WTC11 (cell line): ENCODE results near the gene PSEN1. TPM values are rescaled to one million over a fixed set of nuclear protein-coding genes. Genes with fewer than 3 reads are reported as not detected.

Experiments used
- ATAC-seq: fragments of 200-7000 bp; cut with Tn5 transposase; 2 replicates; pipeline ENCODE4 v1.10.0; 2021; ENCODE audit warnings: mild to moderate bottlenecking, moderate library complexity
- CTCF ChIA-PET: fragments of 300-600 bp; sonication (Branson Sonifier 250); formaldehyde crosslinking; loops from one replicate; lab custom pipeline; 2021; ENCODE audit warnings: antibody characterized with exemption; lab: Charles Lee
- POLR2A ChIA-PET: fragments of 350-600 bp; sonication (Branson Sonifier 250); formaldehyde crosslinking; loops from one replicate; lab custom pipeline; 2021; ENCODE audit warnings: antibody characterized with exemption; lab: Charles Lee
- DNase-seq: peaks from one replicate; pipeline ENCODE4 v3.0.0; 2021; ENCODE audit warnings: low spot score
- H3K27ac Mint-ChIP-seq: 2 replicates; pipeline ENCODE4 v1.8.0; 2021; ENCODE audit warnings: mixed read lengths
- H3K27me3 Mint-ChIP-seq: 2 replicates; pipeline ENCODE4 v1.8.0; 2021; ENCODE audit warnings: low read depth, mild to moderate bottlenecking, moderate library complexity, mixed read lengths
- H3K36me3 Mint-ChIP-seq: 2 replicates; pipeline ENCODE4 v1.8.0; 2021; ENCODE audit warnings: mixed read lengths
- H3K4me1 Mint-ChIP-seq: 2 replicates; pipeline ENCODE4 v1.8.0; 2022; ENCODE audit warnings: mixed read lengths
- H3K4me3 Mint-ChIP-seq: 2 replicates; pipeline ENCODE4 v1.8.0; 2021; ENCODE audit warnings: mild to moderate bottlenecking, moderate library complexity, mixed read lengths
- H3K9me3 Mint-ChIP-seq: 2 replicates; pipeline ENCODE4 v1.8.0; 2021; ENCODE audit warnings: mixed read lengths
- ARID4B ChIP-seq: sonication (generic); formaldehyde crosslinking; IDR thresholded peaks from 2 replicates; pipeline ENCODE4 v1.8.0; 2023; ENCODE audit warnings: missing genetic modification reagents, mild to moderate bottlenecking, borderline replicate concordance
- ATF3 ChIP-seq: sonication (generic); formaldehyde crosslinking; conservative IDR thresholded peaks from 2 replicates; pipeline ENCODE4 v1.8.1; 2022; ENCODE audit warnings: mild to moderate bottlenecking, missing genetic modification reagents
- CREM ChIP-seq: sonication (generic); formaldehyde crosslinking; IDR thresholded peaks from 2 replicates; pipeline ENCODE4 v1.8.1; 2022; ENCODE audit warnings: mild to moderate bottlenecking, missing genetic modification reagents, moderate library complexity
- CTCF ChIP-seq: fragments of 200-600 bp; IDR thresholded peaks from 2 replicates; pipeline ENCODE4 v1.8.0; 2022; ENCODE audit warnings: antibody characterized with exemption
- ERG ChIP-seq: fragments of 250-450 bp; sonication (Bioruptor Pico); IDR thresholded peaks from 2 replicates; pipeline ENCODE4 v1.8.0; 2021; ENCODE audit warnings: mild to moderate bottlenecking
- FOXJ3 ChIP-seq: sonication (generic); formaldehyde crosslinking; IDR thresholded peaks from 2 replicates; pipeline ENCODE4 v1.9.0; 2021; ENCODE audit warnings: missing genetic modification reagents, mild to moderate bottlenecking, borderline replicate concordance
- FOXP4 ChIP-seq: sonication (generic); formaldehyde crosslinking; IDR thresholded peaks from 2 replicates; pipeline ENCODE4 v1.8.0; 2022; ENCODE audit warnings: mild to moderate bottlenecking, missing genetic modification reagents
- HMGXB4 ChIP-seq: sonication (generic); formaldehyde crosslinking; IDR thresholded peaks from 2 replicates; pipeline ENCODE4 v1.8.1; 2023; ENCODE audit warnings: mild to moderate bottlenecking, moderate library complexity, missing genetic modification reagents
- IRF1 ChIP-seq: sonication (generic); formaldehyde crosslinking; IDR thresholded peaks from 2 replicates; pipeline ENCODE4 v1.8.0; 2023; ENCODE audit warnings: missing genetic modification reagents
- NFATC4 ChIP-seq: fragments of 250-450 bp; sonication (Bioruptor Pico); IDR thresholded peaks from 2 replicates; pipeline ENCODE4 v1.9.0; 2021; ENCODE audit warnings: mild to moderate bottlenecking
- SP1 ChIP-seq: sonication (generic); formaldehyde crosslinking; conservative IDR thresholded peaks from 2 replicates; pipeline ENCODE4 v1.8.1; 2022; ENCODE audit warnings: missing genetic modification reagents
- TEAD4 ChIP-seq: sonication (generic); formaldehyde crosslinking; IDR thresholded peaks from 2 replicates; pipeline ENCODE4 v1.8.0; 2022; ENCODE audit warnings: mild to moderate bottlenecking, missing genetic modification reagents
- ZBTB43 ChIP-seq: sonication (generic); formaldehyde crosslinking; IDR thresholded peaks from 2 replicates; pipeline ENCODE4 v1.8.1; 2023; ENCODE audit warnings: mild to moderate bottlenecking, missing genetic modification reagents
- ZNF281 ChIP-seq: sonication (generic); formaldehyde crosslinking; IDR thresholded peaks from 2 replicates; pipeline ENCODE4 v1.8.0; 2023; ENCODE audit warnings: mild to moderate bottlenecking, missing genetic modification reagents
- total RNA-seq: library from RNA; stranded (reverse); gene quantifications from 3 replicates; pipeline ENCODE4 v1.2.3, GENCODE V29; 2021

PSEN1 gene
- total RNA-seq, 1 experiment from 2014 or later: 26.6 TPM

GRCh38 chr14:73153272-73153671 is 17.0 kb downstream of the PSEN1 start:
- no peaks in the 10 kb centered on the region for H3K4me1 Mint-ChIP-seq
- no peaks in the 10 kb centered on the region for H3K9me3 Mint-ChIP-seq
- no peak for TF ChIP-seq FOXJ3
- TF ChIP-seq ZBTB43 (CRISPR knock-in tag): no peak
- no peak for TF ChIP-seq ERG (CRISPR knock-in tag)
- TF ChIP-seq SP1: no peak
- TF ChIP-seq IRF1: no peak
- no peak for TF ChIP-seq FOXP4 (CRISPR knock-in tag)
- no peak for TF ChIP-seq ZNF281 (CRISPR knock-in tag)
- no peak for TF ChIP-seq CTCF
- no peak for TF ChIP-seq ARID4B
- H3K27ac Mint-ChIP-seq: no peak overlapping the region
- H3K36me3 Mint-ChIP-seq: peaks cover 47% of the 10 kb centered on the region
- no peaks in the 10 kb centered on the region; the same call in 1 of the 2 replicates for H3K27me3 Mint-ChIP-seq
- CTCF ChIA-PET: interaction anchor here (0.5 kb wide), 1 partner anchor 111 kb away, joined by 3 read pairs; no protein-coding TSS in a partner anchor
- POLR2A ChIA-PET: interaction anchor here (0.6 kb wide), 1 partner anchor 84 kb away, joined by 6 read pairs; no protein-coding TSS in a partner anchor
- DNase-seq: no peak
- ATAC-seq: no peak
- no peak overlapping the region for H3K4me3 Mint-ChIP-seq

- ATAC-seq (no peak), DNase-seq (no peak)
- ChIA-PET POLR2A (no interaction called here), CTCF (interaction anchor here (0.6 kb wide), 1 partner anchor 70 kb away, joined by 3 read pairs; no protein-coding TSS in a partner anchor)
- Mint-ChIP-seq H3K9me3 (no peaks in the 10 kb centered on the region), H3K4me3 (no peak overlapping the region), H3K36me3 (peaks cover 21% of the 10 kb centered on the region), H3K27ac (no peak overlapping the region), H3K27me3 (no peaks in the 10 kb centered on the region), H3K4me1 (no peaks in the 10 kb centered on the region)
- TF ChIP-seq HMGXB4 (no peak), ATF3 (CRISPR knock-in tag) (no peak), TEAD4 (no peak), SP1 (no peak), CREM (CRISPR knock-in tag) (no peak), NFATC4 (CRISPR knock-in tag) (no peak)
Observed at GRCh38 chr14:73162251-73162650, 25.9 kb downstream of the PSEN1 start.
